Esophagus muscularis mucosa (tissue), 4 donors: ENCODE results near the gene MEF2A.

Source experiments
- EP300 ChIP-seq: sonication (generic); formaldehyde crosslinking; IDR thresholded peaks from one replicate; pipeline ENCODE4 v1.6.1; 2017; ENCODE audit warnings: antibody characterized with exemption
- POLR2A ChIP-seq: fragments of 450-650 bp; IDR thresholded peaks from one replicate; pipeline ENCODE4 v1.6.1; 2017; ENCODE audit warnings: antibody characterized with exemption, moderate library complexity, mild to moderate bottlenecking, low read depth
- POLR2AphosphoS5 ChIP-seq, 2 donors: sonication (generic); formaldehyde crosslinking; IDR thresholded peaks; one replicate each; pipeline ENCODE4 v1.6.1; 2017; ENCODE audit warnings: antibody characterized with exemption in 2 of 2
- TF ChIP-seq, protein P1 (sequence below), 3 experiments: fragments of 200-600 bp in 2 of 3; fragments of 450-650 bp in 1 of 3; sonication (generic) in 2 of 3; IDR thresholded peaks; one replicate each; pipeline ENCODE4 v1.5.1; 2017 to 2019; ENCODE audit warnings: antibody characterized with exemption in 3 of 3, mild to moderate bottlenecking in 2 of 3, moderate library complexity in 1 of 3

DNA sequence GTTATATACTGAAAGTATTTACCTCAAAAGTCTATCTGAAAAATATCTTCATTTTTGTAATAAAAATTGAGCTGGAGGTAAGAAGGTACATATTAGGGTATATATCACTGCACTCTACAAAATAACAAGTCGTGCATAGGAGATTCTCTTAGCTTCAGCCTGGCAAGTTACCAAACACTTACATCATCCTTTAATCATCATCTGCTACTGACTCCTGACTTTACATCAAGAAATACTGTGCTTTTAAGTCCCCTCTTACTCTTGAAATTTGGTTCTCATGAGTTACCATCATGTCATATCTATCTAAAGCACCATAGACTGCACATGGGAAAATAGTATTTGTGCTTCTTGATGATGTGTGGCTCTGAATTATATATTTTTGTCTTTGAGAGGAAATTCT, 116.7 kb downstream of the MEF2A start:
- TF ChIP-seq, protein P1, sequence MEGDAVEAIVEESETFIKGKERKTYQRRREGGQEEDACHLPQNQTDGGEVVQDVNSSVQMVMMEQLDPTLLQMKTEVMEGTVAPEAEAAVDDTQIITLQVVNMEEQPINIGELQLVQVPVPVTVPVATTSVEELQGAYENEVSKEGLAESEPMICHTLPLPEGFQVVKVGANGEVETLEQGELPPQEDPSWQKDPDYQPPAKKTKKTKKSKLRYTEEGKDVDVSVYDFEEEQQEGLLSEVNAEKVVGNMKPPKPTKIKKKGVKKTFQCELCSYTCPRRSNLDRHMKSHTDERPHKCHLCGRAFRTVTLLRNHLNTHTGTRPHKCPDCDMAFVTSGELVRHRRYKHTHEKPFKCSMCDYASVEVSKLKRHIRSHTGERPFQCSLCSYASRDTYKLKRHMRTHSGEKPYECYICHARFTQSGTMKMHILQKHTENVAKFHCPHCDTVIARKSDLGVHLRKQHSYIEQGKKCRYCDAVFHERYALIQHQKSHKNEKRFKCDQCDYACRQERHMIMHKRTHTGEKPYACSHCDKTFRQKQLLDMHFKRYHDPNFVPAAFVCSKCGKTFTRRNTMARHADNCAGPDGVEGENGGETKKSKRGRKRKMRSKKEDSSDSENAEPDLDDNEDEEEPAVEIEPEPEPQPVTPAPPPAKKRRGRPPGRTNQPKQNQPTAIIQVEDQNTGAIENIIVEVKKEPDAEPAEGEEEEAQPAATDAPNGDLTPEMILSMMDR (IDR thresholded peaks at IDR 0.05) = no peak
- TF ChIP-seq POLR2AphosphoS5 (IDR thresholded peaks at IDR 0.05) (no peak), POLR2A (no peak), EP300 (no peak)
